HG03520 (cell line): ENCODE measurements around the gene HERC2.
"Not testable (repeated sequence)": the region's sequence is repeated elsewhere in the genome, so short reads cannot be mapped to it uniquely, and the experiment has no call there.

Source experiments
- ATAC-seq: cut with Tn5 transposase; IDR thresholded peaks from one replicate; pipeline ENCODE4 v1.9.1; 2021; ENCODE audit warnings: mild to moderate bottlenecking, moderate library complexity; ENCODE audit not compliant: unreplicated experiment

HERC2 gene, protein sequence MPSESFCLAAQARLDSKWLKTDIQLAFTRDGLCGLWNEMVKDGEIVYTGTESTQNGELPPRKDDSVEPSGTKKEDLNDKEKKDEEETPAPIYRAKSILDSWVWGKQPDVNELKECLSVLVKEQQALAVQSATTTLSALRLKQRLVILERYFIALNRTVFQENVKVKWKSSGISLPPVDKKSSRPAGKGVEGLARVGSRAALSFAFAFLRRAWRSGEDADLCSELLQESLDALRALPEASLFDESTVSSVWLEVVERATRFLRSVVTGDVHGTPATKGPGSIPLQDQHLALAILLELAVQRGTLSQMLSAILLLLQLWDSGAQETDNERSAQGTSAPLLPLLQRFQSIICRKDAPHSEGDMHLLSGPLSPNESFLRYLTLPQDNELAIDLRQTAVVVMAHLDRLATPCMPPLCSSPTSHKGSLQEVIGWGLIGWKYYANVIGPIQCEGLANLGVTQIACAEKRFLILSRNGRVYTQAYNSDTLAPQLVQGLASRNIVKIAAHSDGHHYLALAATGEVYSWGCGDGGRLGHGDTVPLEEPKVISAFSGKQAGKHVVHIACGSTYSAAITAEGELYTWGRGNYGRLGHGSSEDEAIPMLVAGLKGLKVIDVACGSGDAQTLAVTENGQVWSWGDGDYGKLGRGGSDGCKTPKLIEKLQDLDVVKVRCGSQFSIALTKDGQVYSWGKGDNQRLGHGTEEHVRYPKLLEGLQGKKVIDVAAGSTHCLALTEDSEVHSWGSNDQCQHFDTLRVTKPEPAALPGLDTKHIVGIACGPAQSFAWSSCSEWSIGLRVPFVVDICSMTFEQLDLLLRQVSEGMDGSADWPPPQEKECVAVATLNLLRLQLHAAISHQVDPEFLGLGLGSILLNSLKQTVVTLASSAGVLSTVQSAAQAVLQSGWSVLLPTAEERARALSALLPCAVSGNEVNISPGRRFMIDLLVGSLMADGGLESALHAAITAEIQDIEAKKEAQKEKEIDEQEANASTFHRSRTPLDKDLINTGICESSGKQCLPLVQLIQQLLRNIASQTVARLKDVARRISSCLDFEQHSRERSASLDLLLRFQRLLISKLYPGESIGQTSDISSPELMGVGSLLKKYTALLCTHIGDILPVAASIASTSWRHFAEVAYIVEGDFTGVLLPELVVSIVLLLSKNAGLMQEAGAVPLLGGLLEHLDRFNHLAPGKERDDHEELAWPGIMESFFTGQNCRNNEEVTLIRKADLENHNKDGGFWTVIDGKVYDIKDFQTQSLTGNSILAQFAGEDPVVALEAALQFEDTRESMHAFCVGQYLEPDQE (N-terminal part only)

GRCh38 chr15:28322129-28322588, at the start of gene HERC2:
TSS of gene HERC2 (minus strand) at chr15:28322179. CDS start at chr15:28321433, 746 bp downstream.
- not testable (repeated sequence) for ATAC-seq

DNA sequence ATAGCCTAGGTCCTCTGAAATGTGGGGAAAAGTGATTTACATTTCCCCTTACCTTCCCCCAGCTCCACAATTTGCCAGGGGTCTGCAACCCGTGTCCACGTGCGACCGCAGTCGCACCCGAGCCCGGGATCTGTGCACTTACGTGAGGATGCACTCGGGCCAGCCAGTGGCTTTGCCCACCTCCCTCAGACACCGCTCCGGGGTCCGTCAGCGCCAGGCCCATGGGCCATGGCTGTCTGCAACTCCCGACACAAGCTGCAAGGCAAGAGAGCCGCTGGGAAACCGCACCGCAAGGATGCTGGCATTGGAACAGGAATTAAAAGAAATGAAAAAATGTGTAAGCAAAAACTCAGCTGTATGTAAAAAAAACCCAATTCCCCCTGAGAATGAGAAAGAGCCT, 43.5 kb upstream of the HERC2 start:
- not testable (repeated sequence) for ATAC-seq

GRCh38 chr15:28357984-28358383, 36.0 kb upstream of the HERC2 start, which contains the start of gene GOLGA6L24:
TSS of gene GOLGA6L24 (minus strand) at chr15:28358084. CDS start at chr15:28358023, 61 bp downstream.
- ATAC-seq, result not testable (repeated sequence)

- ATAC-seq, result not testable (repeated sequence)
Measured at GRCh38 chr15:28321358-28322078, 461 bp downstream of the HERC2 start.

- ATAC-seq, result not testable (repeated sequence)
Measured at GRCh38 chr15:28319725-28320124, 2.3 kb downstream of the HERC2 start.

- not testable (repeated sequence) for ATAC-seq
Measured at GRCh38 chr15:28318828-28319227, 3.2 kb downstream of the HERC2 start.

DNA sequence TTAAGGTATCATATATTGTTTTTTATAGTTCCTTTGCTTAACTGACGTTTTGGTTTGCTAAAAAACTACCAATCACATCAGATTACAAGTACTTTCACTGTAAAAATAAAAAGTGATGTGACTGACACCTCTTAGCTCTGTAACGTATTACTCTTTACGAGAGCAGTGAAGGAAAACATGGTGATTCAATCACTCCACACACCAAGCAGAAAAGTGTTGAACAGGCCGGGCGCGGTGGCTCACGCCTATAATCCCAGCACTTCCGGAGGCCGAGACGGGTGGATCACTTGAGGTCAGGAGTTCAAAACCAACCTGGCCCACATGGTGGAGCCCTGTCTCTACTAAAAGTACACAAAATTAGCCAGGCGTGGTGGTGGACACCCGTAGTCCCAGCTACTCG, 3.9 kb downstream of the HERC2 start:
- ATAC-seq, result not testable (repeated sequence)

DNA sequence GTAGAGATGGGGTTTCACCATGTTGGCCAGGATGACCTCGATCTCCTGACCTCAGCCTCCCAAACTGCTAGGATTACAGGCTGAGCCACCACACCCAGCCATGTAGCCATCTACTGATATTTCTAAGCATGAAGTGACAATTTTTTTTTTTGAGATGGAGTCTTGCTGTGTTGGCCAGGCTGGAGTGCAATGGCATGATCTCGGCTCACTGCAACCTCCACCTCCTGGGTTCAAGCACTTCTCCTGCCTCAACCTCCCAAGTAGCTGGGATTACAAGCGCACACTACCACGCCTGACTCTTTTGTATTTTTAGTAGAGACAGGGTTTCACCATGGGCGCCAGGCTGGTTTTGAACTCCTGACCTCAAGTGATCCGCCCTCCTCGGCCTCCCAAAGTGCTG, 5.0 kb downstream of the HERC2 start:
- not testable (repeated sequence) for ATAC-seq

GRCh38 chr15:28310454-28310853, 11.5 kb downstream of the HERC2 start:
- ATAC-seq, result not testable (repeated sequence)

DNA sequence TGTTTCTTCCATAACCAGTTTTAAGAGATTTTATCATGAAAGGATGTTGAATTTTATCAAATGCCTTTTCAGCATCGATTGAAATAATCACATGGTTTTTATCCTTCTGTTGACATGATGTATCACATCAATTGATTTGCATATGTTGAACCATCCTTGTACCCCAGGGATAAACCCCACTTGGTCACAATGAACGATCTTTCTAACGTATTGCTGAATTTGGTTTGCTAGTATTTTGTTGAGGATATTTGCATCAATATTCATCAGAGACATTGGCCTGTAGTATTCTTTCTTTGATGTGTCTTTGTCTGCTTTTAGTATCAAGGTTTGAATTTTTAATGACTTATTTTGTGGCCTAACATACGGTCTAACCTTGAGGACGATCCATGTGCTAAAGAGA, 13.3 kb downstream of the HERC2 start:
- not testable (repeated sequence) for ATAC-seq

DNA sequence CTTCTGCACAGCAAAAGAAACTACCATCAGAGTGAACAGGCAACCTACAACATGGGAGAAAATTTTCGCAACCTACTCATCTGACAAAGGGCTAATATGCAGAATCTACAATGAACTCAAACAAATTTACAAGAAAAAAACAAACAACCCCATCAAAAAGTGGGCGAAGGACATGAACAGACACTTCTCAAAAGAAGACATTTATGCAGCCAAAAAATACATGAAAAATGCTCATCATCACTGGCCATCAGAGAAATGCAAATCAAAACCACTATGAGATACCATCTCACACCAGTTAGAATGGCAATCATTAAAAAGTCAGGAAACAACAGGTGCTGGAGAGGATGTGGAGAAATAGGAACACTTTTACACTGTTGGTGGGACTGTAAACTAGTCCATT, 16.3 kb downstream of the HERC2 start:
- ATAC-seq, result not testable (repeated sequence)

- ATAC-seq, result not testable (repeated sequence)
Measured at GRCh38 chr15:28297434-28297833, 24.5 kb downstream of the HERC2 start.

- ATAC-seq, result not testable (repeated sequence)
Measured at GRCh38 chr15:28296814-28297213, 25.2 kb downstream of the HERC2 start.

DNA sequence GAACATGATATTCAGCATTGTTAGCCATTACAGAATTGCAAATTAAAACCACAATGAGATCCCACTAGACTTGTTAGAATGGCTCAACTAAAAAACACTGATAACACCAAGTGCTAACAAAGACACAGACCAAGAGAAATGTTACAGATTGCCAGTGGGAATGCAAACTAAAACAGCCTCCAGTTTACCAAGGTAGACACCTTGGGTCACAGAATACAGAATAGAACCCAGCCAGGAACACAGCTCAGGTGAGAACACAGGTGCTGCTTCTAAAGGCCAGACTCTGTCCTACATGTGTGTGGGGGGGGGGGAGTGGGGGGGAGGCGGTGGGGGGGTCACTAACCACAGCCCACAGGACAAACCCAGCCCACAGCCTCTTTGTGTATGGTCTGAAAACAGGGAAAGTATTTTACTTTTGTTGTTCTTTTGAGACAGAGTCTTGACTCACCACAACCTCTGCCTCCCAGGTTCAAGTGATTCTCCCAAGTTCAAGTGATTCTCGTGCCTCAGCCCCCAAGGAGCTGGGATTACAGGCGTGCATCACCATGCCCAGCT, 26.9 kb downstream of the HERC2 start:
- not testable (repeated sequence) for ATAC-seq

GRCh38 chr15:28294560-28294959, 27.4 kb downstream of the HERC2 start:
- not testable (repeated sequence) for ATAC-seq

- peak; percentile 30 for ATAC-seq
Measured at GRCh38 chr15:28289694-28290463, 32.1 kb downstream of the HERC2 start.

DNA sequence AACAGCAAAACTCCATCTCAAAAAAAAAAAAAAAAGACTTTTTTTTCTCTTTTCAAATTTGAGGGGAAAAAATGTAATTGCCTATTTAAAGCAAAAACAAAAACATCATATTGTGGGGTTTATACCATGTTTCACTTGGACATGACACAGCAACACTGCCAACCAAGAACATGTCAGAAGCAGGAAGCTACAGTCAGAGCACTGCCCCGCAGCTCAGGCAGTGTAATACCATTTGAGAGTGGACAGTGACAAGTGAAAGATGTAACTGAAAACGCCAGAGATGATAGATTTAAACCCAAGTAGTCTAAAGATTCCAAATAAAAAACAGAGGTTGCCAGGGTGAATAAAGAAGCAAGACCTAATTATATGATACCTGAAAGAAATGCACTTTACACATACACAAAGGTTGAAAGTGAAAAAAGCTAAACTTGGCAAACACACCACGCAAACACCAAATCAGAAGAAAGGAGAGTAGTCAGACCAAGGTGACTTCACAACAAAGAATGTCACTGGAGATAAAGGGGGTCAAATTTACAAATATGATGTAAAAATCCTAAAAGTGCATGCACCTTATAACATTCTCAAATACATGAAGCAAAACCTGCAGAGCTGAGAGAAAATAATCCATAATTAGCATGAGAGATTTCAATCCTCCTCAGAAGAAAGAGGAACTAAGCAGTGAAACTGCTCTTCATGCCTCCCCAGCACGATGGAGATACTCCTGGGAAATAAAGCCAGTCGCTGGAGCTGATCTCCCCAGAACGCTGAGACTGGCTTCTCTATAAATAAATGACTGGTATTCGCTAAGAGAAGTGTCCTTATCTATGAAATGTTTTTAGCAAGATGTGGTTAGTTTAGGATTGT, 32.9 kb downstream of the HERC2 start:
- peak; percentile 67 for ATAC-seq

DNA sequence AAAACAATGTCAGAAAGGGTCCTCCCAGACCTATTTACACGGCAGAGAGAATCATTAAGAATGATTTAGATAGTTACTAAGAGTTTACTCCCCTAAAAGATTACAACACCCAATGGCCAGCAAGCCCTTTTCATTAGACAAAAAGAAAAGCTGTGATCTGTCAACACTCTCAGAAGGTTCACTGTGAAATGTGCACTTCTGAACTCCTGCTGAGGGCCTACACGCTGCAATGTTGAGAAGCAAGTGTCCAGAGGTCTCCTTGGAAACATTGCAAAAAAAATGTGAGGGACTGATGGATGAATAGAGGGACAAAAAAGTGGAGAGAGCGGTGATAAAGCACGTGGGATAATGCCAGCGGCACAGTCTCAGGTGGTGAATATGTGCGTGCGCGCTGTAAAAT, 35.3 kb downstream of the HERC2 start:
- not testable (repeated sequence) for ATAC-seq
